CD4-positive, CD25-positive, alpha-beta regulatory T cell (primary cell): Measurements from ENCODE around the gene TMSB4X. TPM values are rescaled to one million over a fixed set of nuclear protein-coding genes. Genes with fewer than 3 reads are reported as not detected.

ENCODE experiments used
- ATAC-seq, 2 donors: fragments of 150-1000 bp; cut with Tn5 transposase; one replicate each; pipeline ENCODE4 v1.10.0; 2021; ENCODE audit warnings: low read depth in 2 of 2, moderate number of reproducible peaks in 2 of 2, moderate library complexity in 1 of 2
- DNase-seq, 3 donors: peaks; one replicate each; pipeline versions ENCODE4 v3.0.0 to v3.0.0-alpha.2; 2012 to 2022; ENCODE audit warnings: mixed read lengths in 1 of 3
- H3K27ac ChIP-seq: one replicate; pipeline ENCODE4 v1.7.0; 2013; ENCODE audit warnings: mild to moderate bottlenecking, low read length; ENCODE audit not compliant: insufficient read depth, poor library complexity, severe bottlenecking
- H3K27me3 ChIP-seq: one replicate; pipeline ENCODE4 v1.7.0; 2013; ENCODE audit warnings: low read length; ENCODE audit not compliant: control insufficient read depth, insufficient read depth
- H3K36me3 ChIP-seq: one replicate; pipeline ENCODE4 v1.7.0; 2013; ENCODE audit warnings: mild to moderate bottlenecking, low read length, moderate library complexity; ENCODE audit not compliant: control insufficient read depth, insufficient read depth
- H3K4me1 ChIP-seq: 2 replicates; pipeline ENCODE4 v1.7.0; 2013; ENCODE audit warnings: mild to moderate bottlenecking, low read length; ENCODE audit not compliant: insufficient read depth, control insufficient read depth, poor library complexity, severe bottlenecking
- H3K4me3 ChIP-seq: one replicate; pipeline ENCODE4 v1.7.0; 2013; ENCODE audit warnings: low read depth, mild to moderate bottlenecking, low read length, moderate library complexity
- H3K9me3 ChIP-seq, 2 experiments: 1 replicate in 1 of 2; 2 replicates in 1 of 2; pipeline ENCODE4 v1.7.0; 2013; ENCODE audit warnings: low read length in 2 of 2, mild to moderate bottlenecking in 1 of 2, moderate library complexity in 1 of 2; ENCODE audit not compliant: control insufficient read depth in 2 of 2
- H3K27ac Mint-ChIP-seq, 3 donors: one replicate each; pipeline ENCODE4 v1.8.0; 2020 to 2022; ENCODE audit warnings: mild to moderate bottlenecking in 3 of 3, mixed read lengths in 3 of 3, moderate library complexity in 2 of 3
- H3K27me3 Mint-ChIP-seq: one replicate; pipeline ENCODE4 v1.8.0; 2022; ENCODE audit warnings: mild to moderate bottlenecking, mixed read lengths
- H3K36me3 Mint-ChIP-seq: one replicate; pipeline ENCODE4 v1.8.0; 2020; ENCODE audit warnings: mixed read lengths
- H3K4me1 Mint-ChIP-seq, 4 donors: one replicate each; pipeline ENCODE4 v1.8.0; 2020 to 2022; ENCODE audit warnings: mixed read lengths in 4 of 4, mild to moderate bottlenecking in 1 of 4
- H3K4me3 Mint-ChIP-seq, 4 donors: one replicate each; pipeline ENCODE4 v1.8.0; 2020 to 2022; ENCODE audit warnings: mild to moderate bottlenecking in 4 of 4, mixed read lengths in 4 of 4, moderate library complexity in 3 of 4
- H3K9me3 Mint-ChIP-seq, 7 donors: one replicate each; pipeline ENCODE4 v1.8.0; 2020 to 2022; ENCODE audit warnings: mixed read lengths in 7 of 7, mild to moderate bottlenecking in 3 of 7, moderate library complexity in 2 of 7
- polyA plus RNA-seq, 4 donors: library from polyadenylated mRNA; unstranded; fragments of 300-500 nt; fragmentation: Illumina TruSeq; gene quantifications; one replicate each; pipeline ENCODE4 v1.2.3, GENCODE V29; 2021
- total RNA-seq: library from RNA; stranded (reverse); gene quantifications from one replicate; pipeline ENCODE4 v1.2.3, GENCODE V29; 2022

The TMSB4X gene
- total and polyA plus RNA-seq, 5 donors from 2014 or later, result 6,725 to 36,942 (median 34,427) TPM

- Histone ChIP-seq H3K9me3 (no peaks in the 10 kb centered on the region), H3K4me3 (peak overlapping the region; percentile 75), H3K27me3 (no peaks in the 10 kb centered on the region), H3K27ac (peak overlapping the region; percentile 89), H3K36me3 (no peaks in the 10 kb centered on the region), H3K4me1 (peaks cover 84% of the 10 kb centered on the region)
- Mint-ChIP-seq H3K4me3 (peak overlapping the region; percentile 89 to 94 (median 92)), H3K9me3 (no peaks in the 10 kb centered on the region), H3K27ac (peak overlapping the region; percentile 95 to 97 (median 97)), H3K27me3 (no peaks in the 10 kb centered on the region), H3K4me1 (peaks cover 36 to 88% (median 53%) of the 10 kb centered on the region in 4 donors), H3K36me3 (no peaks in the 10 kb centered on the region)
- DNase-seq, result peak; percentile 78 to 93 (median 88)
- ATAC-seq, result peak; percentile 67 to 73
Measured at GRCh38 chrX:12949927-12950656, 24.8 kb upstream of the TMSB4X start.

DNA sequence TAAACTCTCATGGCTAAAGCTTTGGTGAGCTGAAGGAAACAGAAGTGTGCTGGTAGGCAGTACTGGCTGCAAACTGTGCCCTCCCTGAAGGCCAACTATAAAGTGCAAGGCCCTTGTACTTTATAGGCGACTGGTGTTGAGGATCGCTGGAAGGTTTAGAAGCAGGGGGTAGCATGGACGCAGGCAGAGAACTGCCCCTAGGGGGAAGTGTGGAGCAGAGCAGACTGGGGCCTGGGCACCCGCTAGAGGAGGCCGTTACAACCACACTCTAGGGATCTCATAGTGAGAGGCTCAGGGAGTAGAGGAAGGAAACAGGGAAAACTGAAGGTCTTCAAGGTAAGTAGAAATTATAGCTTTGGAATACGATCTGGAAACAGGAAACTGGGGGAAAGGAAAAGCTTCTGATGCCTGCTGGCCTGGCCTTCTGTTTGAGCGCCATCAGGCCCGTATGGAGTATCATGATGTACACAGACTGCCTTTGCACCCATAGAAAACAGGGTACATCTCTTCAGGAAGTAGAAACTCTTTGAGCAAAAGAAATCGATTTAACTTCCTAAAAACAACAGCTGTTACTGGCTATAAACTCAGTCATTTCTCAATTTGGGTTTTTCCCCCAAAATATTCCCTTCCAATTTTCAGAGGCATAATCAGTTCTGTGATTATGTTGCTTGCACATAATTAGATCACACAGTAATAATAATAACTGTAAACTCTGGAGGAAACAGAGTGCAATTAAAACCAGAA, 23.9 kb upstream of the TMSB4X start:
- H3K4me1 Mint-ChIP-seq, result peaks cover 36 to 95% (median 54%) of the 10 kb centered on the region in 4 donors
- Histone ChIP-seq H3K27ac (peak overlapping the region; percentile 89), H3K4me1 (peaks cover 93% of the 10 kb centered on the region), H3K27me3 (no peaks in the 10 kb centered on the region), H3K4me3 (peak overlapping the region; percentile 75), H3K9me3 (no peaks in the 10 kb centered on the region), H3K36me3 (no peaks in the 10 kb centered on the region)
- no peaks in the 10 kb centered on the region for H3K36me3 Mint-ChIP-seq
- H3K4me3 Mint-ChIP-seq, result peak overlapping the region; percentile 89 to 94 (median 92)
- H3K9me3 Mint-ChIP-seq, result no peaks in the 10 kb centered on the region
- H3K27me3 Mint-ChIP-seq, result no peaks in the 10 kb centered on the region
- ATAC-seq, result peak; percentile 77 to 79
- H3K27ac Mint-ChIP-seq, result peak overlapping the region; percentile 94 to 97 (median 95)
- peak; percentile 46 to 87 (median 73) for DNase-seq

DNA sequence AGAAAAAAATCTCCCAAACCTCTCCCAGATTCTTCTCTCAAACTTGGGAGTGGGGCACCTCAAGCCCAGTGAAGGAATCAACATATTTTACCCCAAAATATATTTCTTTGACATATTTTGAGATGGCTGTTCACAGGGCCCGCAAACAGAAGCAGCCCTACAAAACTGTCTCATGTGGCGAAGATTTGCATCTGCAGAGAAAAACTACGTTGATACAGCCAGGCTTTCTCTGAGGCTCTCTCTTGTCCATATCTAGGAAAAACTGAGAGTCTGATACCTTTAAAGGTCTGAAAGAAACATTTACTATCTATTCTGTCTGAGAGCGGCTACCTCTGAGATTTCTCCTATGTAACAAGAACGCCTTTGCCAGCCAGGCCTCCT, 23.3 kb upstream of the TMSB4X start:
- H3K9me3 Mint-ChIP-seq, result no peaks in the 10 kb centered on the region
- Histone ChIP-seq H3K9me3 (no peaks in the 10 kb centered on the region), H3K4me1 (peaks cover 98% of the 10 kb centered on the region), H3K27me3 (no peaks in the 10 kb centered on the region), H3K36me3 (no peaks in the 10 kb centered on the region), H3K4me3 (peak overlapping the region; percentile 75), H3K27ac (peak overlapping the region; percentile 89)
- ATAC-seq (no peak), DNase-seq (peak in 2 of 3 donors; percentile 38 to 61)
- H3K36me3 Mint-ChIP-seq, result no peaks in the 10 kb centered on the region
- peak overlapping the region; percentile 89 to 94 (median 92) for H3K4me3 Mint-ChIP-seq
- H3K4me1 Mint-ChIP-seq, result peaks cover 36 to 95% (median 55%) of the 10 kb centered on the region in 4 donors
- no peaks in the 10 kb centered on the region for H3K27me3 Mint-ChIP-seq
- H3K27ac Mint-ChIP-seq, result peak overlapping the region; percentile 94 to 97 (median 95)

DNA sequence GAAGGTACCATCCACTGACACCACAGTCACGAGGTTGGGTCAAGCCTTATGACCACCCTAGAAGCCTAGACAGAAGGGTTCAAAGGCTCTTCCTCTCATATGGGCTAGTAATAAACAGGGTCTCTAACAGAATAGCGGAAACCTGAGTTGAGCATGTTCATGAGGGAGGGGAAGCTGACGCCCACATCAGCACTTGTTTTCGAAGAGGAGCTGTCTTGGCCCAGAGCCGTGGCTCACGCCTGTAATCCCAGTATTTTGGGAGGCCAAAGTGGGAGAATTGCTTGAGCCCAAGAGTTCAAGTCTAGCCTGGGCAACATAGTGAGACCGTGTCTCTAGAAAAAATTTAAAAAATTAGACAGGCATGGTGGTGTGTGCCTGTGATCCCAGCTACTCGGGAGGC, 21.5 kb upstream of the TMSB4X start:
- Histone ChIP-seq H3K4me1 (peaks cover 93% of the 10 kb centered on the region), H3K9me3 (no peaks in the 10 kb centered on the region), H3K36me3 (no peaks in the 10 kb centered on the region), H3K27me3 (no peaks in the 10 kb centered on the region), H3K27ac (peak overlapping the region; percentile 89), H3K4me3 (peak overlapping the region; percentile 79)
- no peaks in the 10 kb centered on the region for H3K36me3 Mint-ChIP-seq
- no peaks in the 10 kb centered on the region for H3K9me3 Mint-ChIP-seq
- peak in 1 of 3 donors; percentile 64 for DNase-seq
- H3K27me3 Mint-ChIP-seq, result no peaks in the 10 kb centered on the region
- ATAC-seq, result no peak
- peak overlapping the region; percentile 97 to 98 (median 97) for H3K27ac Mint-ChIP-seq
- peak overlapping the region; percentile 82 to 91 (median 88) for H3K4me3 Mint-ChIP-seq
- H3K4me1 Mint-ChIP-seq, result peaks cover 33 to 93% (median 49%) of the 10 kb centered on the region in 4 donors

GRCh38 chrX:12954376-12954775, 20.5 kb upstream of the TMSB4X start:
- H3K4me1 ChIP-seq, result peaks cover 90% of the 10 kb centered on the region
- peak overlapping the region; percentile 82 to 91 (median 86) for H3K4me3 Mint-ChIP-seq
- peak overlapping the region; percentile 57 for H3K4me3 ChIP-seq

DNA sequence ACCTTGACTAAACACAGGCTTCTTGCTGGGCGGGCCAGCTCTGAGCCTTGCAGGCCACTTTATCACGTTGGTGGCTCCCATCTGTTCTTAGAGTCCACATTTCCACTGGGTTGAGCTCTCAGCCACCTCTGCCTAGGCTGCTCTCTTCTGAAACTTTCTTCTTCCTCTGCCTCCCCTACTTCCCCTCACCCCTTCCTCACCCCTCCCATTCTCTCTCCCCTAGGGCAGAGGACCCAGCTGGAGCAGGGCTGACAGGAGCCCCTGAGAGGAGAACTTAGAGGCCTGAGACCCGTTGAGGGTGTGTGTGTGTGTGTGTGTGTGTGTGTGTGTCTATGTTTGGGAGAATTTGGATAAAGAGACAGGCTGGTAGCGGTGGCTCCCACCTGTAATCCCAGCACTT, 19.9 kb upstream of the TMSB4X start:
- H3K9me3 ChIP-seq, result no peaks in the 10 kb centered on the region
- H3K4me1 ChIP-seq, result peaks cover 90% of the 10 kb centered on the region
- no peak for ATAC-seq
- peaks cover 23 to 88% (median 44%) of the 10 kb centered on the region in 4 donors for H3K4me1 Mint-ChIP-seq
- H3K4me3 ChIP-seq, result peak overlapping the region; percentile 57
- no peaks in the 10 kb centered on the region for H3K9me3 Mint-ChIP-seq
- H3K27ac Mint-ChIP-seq, result peak overlapping the region; percentile 97 to 98 (median 97)
- H3K4me3 Mint-ChIP-seq, result peak overlapping the region; percentile 82 to 91 (median 86)
- H3K27me3 ChIP-seq, result no peaks in the 10 kb centered on the region
- DNase-seq, result peak in 1 of 3 donors; percentile 49
- H3K27me3 Mint-ChIP-seq, result no peaks in the 10 kb centered on the region
- peak overlapping the region; percentile 89 for H3K27ac ChIP-seq
- H3K36me3 ChIP-seq, result no peaks in the 10 kb centered on the region
- no peaks in the 10 kb centered on the region for H3K36me3 Mint-ChIP-seq

More at GRCh38 chrX:12954376-12954775, 20.5 kb upstream of the TMSB4X start:
- no peaks in the 10 kb centered on the region for H3K36me3 ChIP-seq
- H3K27ac Mint-ChIP-seq, result peak overlapping the region; percentile 97 to 98 (median 97)
- H3K27me3 Mint-ChIP-seq, result no peaks in the 10 kb centered on the region
- no peaks in the 10 kb centered on the region for H3K9me3 ChIP-seq
- no peak for DNase-seq
- H3K27me3 ChIP-seq, result no peaks in the 10 kb centered on the region
- H3K36me3 Mint-ChIP-seq, result no peaks in the 10 kb centered on the region
- peaks cover 29 to 88% (median 46%) of the 10 kb centered on the region in 4 donors for H3K4me1 Mint-ChIP-seq
- H3K9me3 Mint-ChIP-seq, result no peaks in the 10 kb centered on the region
- H3K27ac ChIP-seq, result peak overlapping the region; percentile 89
- ATAC-seq, result no peak

- H3K27me3 Mint-ChIP-seq, result no peaks in the 10 kb centered on the region
- peak overlapping the region; percentile 97 to 98 (median 98) for H3K27ac Mint-ChIP-seq
- peak; percentile 7 to 17 for ATAC-seq
- Histone ChIP-seq H3K36me3 (no peaks in the 10 kb centered on the region), H3K4me3 (peak overlapping the region; percentile 76), H3K9me3 (no peaks in the 10 kb centered on the region), H3K27ac (peak overlapping the region; percentile 89), H3K27me3 (no peaks in the 10 kb centered on the region), H3K4me1 (peaks cover 89% of the 10 kb centered on the region)
- no peaks in the 10 kb centered on the region for H3K36me3 Mint-ChIP-seq
- peak overlapping the region; percentile 75 to 97 (median 88) for H3K4me3 Mint-ChIP-seq
- DNase-seq, result peak; percentile 56 to 79 (median 63)
- peaks cover 24 to 88% (median 42%) of the 10 kb centered on the region in 4 donors for H3K4me1 Mint-ChIP-seq
- H3K9me3 Mint-ChIP-seq, result no peaks in the 10 kb centered on the region
Measured at GRCh38 chrX:12955882-12956703, 18.8 kb upstream of the TMSB4X start.
